NCI-H1417 (cell line): ENCODE data around the gene FOXD4L3.
"Not testable (repeated sequence)": the region's sequence is repeated elsewhere in the genome, so short reads cannot be mapped to it uniquely, and the experiment has no call there.

Source experiments
- DNase-seq, 3 experiments: peaks; one replicate each; lab custom pipeline; 2025; lab: John Stamatoyannopoulos, UW

FOXD4L3 gene

DNA sequence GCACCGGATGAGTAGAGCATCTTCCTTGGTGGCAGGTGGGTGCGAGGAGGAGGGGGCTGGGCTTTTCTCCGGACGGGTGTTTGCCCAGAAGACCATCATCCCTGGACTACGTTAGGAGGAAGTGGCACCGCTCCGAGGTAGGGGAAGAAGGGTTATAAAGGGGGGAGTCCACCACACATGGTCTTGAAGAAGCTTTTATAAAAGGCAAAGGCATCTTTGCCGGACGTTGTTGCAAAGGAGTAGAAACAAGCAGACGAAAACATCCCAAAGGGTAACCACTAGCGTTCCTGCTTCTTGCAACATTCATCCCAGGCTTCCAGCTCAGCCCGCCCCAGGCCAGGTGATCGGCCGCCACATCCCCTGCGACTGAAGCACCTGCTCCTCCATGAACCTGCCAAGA, at the start of gene FOXD4L3:
TSS of gene FOXD4L3 (plus strand) at position 301 of the 400 bp plus-strand sequence. CDS start at position 386, 85 bp downstream.
- DNase-seq: not testable (repeated sequence)

DNA sequence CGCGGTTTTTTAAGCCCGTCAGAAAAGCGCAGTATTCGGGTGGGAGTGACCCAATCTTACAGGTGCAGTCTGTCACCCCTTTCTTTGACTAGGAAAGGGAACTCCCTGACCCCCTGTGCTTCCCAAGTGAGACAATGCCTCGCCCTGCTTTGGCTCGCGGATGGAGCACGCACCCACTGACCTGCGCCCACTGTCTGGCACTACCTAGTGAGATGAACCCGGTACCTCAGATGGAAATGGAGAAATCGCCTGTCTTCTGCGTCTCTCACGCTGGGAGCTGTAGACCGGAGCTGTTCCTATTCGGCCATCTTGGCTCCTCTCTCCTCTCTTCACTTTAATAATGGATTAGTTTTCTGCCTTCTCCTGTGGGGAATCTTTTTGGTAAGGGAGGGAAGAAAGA, 21.6 kb upstream of the FOXD4L3 start:
- not testable (repeated sequence) for DNase-seq

DNA sequence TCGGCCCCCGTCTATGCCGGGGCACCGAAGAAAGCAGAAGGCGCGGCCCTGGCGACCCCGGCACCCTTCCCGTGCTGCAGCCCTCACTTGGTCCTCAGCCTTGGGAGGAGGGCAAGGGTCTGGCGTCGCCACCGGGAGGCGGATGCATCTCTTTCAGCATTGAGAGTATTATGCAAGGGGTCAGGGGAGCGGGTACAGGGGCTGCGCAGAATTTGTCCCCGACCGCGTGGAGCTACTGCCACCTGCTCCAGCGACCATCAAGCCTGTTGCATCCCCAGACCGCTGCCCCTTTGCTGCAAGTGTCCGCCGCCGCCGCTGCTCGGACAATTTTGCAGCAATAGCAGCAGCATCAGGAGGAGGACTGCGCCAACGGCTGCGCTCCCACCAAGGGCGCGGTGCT, 1.1 kb downstream of the FOXD4L3 start:
- not testable (repeated sequence) for DNase-seq

DNA sequence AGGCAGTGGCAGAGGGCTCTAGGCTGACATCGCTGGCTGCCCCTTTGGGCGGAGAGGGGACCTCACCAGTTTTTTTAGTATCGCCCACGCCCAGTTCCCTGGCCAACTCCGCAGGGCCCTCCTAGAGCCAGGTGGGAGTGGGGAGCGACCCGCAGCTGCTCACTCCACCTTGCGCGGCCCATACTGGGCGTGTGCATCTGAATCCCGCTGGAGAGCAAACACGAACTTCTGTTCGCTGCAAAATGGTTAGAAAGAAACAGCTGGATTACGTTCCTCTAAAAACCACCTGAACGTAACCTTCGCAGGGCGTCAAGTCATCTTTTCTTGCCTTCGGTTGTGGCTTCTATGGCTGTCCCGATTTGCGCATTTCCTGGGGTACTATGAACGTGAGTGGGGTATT, 1.5 kb downstream of the FOXD4L3 start:
- not testable (repeated sequence) for DNase-seq

DNA sequence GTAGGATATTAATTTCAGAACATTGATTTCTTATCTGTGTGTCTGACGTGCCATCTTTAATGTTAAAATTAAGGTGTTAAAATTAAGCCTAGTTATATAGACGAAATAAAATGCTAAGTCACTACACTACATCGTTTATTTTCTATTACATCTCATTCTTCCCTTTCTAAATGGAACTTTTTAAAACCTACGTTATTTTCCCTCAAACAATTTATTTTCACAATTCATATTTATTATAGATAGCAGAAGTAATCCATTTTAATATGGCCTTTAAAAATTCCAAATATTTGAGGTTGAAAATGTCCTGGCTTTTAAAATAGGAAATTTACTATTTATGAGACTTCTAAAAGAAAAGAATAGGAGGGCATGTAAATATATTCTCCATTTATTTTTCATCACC, 2.1 kb downstream of the FOXD4L3 start:
- DNase-seq: not testable (repeated sequence)

DNA sequence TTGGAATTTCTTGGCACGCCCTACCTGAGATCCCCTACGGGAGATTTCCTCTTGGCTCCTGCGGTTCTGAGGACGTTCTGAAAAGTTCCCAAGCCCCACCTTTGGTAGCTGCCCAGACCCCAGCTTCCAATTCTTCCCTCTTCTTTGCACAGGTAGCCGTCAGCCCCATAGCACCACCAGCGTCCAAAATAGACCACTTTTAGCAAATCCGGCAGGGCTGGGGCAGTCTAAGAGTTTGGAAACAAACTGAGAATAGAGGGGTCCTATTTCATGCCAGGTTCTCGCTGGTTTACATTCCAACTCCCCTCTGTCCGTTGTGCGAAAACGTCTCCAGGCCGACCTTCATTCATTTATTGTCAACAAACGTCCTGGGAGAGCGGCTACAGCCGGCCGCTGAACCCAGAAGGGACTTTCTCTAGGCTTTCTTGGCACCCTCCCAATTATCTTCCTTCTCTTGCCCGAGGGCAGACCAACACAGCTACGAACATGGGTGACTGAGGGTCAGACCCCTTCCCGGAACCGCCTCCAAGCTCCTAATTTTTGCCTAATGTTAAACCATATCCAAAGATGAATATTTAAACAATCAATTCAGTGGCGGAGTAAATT, 3.1 kb downstream of the FOXD4L3 start:
- DNase-seq: not testable (repeated sequence)

DNA sequence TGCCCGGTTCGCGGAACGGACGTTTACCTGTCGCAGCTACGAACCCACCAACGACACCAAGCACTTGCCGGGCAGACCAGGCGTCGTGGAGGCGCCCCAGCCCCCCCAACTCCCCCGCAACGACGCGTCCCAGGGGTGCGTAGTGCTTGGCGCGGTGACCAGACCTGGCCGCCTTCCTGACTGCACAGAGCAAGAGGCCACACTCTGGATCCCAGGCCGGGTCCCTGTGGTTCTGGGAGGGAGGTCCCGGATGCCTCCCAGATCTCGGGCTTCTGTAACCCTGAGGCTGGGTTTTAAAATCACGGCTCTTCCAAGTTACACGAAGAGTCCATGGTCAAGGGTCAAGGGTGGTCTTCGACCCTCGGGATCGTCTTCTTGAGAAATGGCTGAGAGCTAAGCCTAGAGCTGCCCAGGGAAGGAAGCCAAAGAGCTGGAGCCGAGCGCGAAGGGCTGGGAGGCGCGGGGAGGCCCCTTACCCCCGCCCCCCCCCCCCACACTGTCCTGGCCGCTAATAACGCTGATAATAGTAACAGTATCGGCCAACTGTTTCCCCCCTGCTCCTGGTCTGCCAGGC, 3.8 kb downstream of the FOXD4L3 start:
- DNase-seq: not testable (repeated sequence)

DNA sequence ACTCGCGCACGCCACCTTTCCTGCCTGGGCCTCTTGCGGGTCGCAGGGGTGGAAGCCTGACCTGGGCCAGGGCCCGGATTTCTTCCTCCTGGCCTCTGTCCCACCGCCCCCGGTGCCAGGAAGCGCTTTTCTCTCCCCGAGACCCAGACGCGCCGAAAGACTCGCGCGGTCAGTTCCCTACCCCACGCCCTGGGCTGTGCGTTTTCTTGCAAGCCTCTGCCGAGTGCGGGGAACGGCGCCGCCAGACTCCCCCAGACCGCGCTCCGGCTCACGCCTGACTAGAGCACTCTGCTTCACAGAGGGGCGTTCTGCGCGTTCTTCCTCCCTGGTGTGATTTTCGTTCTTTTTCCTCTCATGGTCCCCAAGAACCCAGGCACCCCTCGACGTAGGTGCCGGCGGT, 4.5 kb downstream of the FOXD4L3 start:
- not testable (repeated sequence) for DNase-seq

DNA sequence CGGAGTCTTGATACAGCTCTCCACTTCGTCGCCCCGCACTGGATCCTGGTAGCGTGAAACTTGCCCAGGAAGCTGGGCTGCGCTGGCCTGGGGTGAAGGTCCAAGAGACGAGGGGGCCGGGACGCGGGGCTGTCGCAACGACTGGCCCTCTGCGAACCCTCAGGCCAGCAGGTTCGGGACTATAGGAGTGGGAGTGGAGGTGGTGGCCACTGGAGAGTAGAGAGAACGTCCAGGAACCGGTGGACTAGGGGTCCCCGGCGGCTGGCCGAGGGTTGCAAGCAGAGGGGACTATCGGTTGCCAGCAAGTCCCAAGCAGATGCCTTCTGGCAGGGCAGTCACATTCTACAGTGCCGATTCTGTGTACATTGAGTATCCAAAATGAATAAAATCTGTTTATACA, 5.0 kb downstream of the FOXD4L3 start:
- not testable (repeated sequence) for DNase-seq

DNA sequence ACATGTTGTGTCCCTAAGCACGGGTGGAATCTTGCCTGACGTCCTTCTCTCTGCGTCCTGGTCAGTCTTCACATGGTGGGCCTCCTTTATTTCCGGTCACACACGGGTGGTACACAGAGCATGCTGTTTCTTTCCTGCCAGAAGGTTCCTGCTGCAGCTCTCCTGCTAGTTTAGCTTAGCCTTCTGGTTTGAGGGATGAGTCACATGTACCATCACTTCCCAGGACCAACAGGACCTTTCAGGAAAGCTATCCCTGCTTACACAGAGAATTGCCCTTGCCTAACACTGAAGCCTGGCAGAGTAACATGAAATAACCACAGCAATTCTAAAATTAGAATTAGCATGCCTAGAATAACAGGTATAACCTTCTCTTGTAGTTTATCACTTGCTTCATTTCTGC, 8.5 kb downstream of the FOXD4L3 start:
- DNase-seq: not testable (repeated sequence)

DNA sequence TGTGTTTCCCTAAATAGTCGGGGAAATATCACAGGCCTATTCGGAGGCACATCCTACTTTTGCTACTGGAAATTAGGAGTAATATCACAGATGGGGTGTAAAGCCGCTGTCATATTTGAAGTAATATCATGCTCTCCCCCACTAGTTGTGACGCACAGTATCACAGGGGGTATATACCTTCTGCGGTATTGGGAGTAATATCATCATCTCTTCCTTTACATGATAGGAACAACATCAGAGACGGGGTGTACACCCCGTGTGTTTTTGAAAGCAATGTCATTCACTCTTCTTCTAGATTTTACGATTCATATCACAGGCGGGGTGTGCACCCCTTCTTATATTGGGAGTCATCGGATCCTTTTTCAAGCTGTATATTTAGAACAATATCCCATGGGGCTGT, 15.5 kb downstream of the FOXD4L3 start:
- DNase-seq: not testable (repeated sequence)

DNA sequence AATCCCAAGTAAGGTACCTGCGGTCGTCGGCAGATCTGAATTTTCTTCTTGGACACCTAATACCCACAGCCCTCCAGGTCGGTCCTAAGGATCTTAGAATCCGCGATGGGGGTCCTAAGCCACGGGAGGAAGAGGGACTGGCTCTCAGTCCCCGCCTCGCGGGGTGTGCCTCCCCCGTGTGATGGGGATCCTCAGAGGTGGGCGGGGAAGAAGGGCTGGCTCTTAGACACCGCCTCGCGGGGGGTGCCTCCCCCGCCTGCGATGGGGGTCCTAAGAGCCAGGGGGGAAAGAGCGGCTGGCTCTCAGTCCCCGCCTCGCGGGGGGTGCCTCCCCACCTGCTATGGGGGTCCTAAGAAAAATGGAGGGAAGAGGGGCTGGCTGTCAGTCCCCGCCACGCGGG, 21.1 kb downstream of the FOXD4L3 start:
- not testable (repeated sequence) for DNase-seq

DNA sequence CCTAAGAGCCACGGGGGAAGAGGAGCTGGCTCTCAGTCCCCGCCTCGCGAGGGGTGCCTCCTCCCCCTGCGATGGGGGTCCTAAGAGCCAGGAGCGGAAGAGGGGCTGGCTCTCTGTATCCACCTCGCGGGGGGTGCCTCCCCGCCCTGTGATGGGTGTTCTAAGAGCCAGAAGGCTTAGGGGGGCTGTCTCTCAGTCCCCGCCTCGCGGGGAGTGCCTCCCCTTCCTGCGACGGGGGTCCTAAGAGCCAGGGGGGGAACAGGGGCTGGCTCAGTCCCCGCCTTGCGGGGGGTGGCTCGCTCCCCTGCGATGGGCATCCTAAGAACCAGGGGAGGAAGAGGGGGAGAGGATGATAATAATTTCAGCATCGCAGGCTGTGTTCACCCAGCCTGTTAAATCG, 21.9 kb downstream of the FOXD4L3 start:
- DNase-seq: not testable (repeated sequence)

DNA sequence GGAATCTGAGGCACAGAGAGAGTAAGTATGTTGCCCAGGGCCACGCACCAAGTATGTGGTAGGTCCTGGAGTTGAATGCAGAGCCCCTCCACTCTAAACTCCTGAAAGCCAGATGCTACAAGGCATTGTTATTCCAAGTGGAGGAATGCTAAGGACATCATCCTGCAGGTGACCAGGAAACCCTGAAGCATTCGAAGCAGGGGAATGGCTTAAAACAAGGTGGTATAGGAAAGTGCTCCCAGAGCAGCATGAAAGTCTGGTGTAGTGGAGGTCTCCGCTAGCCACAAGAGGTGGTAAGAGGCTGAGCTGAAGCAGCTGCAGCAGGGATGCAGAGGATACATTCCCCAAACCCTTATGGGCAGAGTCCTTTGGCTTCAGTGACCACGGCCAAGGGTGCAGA, 26.4 kb downstream of the FOXD4L3 start:
- not testable (repeated sequence) for DNase-seq

DNA sequence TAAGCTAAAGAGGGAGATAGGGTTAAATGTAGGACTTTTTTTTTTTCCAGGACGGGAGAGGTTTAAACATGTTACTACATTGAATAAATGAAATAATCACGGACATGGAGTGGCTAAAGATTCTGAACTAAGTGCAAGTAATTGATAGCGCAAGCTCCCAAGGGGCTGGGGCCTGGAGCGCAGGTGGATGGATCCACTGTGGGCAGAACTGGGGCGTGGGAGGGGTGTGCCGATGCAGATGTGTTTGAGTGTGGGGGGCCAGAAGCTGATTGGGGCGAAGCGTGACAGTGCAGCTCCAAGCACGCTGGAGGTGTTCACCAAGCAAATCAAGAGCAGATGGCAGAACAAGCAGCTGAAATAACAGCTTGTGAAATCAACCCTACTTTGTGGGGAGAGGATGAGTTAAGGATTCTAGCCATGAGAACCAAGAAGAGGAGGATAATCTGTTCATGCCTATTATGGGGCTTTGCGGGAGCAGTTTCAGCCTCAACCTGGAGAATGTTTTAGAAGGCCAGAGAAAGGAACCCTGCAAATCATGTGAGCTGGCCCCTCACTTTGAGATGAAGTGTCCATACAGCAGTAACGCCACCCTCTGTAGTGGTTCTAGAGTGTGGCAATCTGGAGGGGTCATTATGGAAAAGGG, 28.0 kb downstream of the FOXD4L3 start:
- DNase-seq: not testable (repeated sequence)

DNA sequence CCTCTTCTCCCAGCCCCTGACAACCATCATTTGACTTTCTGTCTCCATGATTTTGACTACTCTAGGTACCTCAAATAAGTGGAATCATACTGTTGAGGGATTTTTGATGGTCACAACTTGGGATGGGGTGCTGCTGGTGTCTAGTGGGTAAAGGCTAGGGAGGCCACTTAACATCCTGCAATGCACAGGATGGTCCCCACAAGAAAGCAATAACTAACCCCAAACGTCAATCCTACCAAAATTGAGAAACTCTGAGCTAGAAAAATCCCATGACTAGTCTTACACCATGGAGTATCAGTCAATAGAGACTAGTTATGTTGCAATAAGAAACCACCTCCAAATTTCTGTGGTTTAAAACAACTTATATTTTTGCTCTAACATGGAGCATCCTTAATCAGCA, 29.5 kb downstream of the FOXD4L3 start:
- not testable (repeated sequence) for DNase-seq

DNA sequence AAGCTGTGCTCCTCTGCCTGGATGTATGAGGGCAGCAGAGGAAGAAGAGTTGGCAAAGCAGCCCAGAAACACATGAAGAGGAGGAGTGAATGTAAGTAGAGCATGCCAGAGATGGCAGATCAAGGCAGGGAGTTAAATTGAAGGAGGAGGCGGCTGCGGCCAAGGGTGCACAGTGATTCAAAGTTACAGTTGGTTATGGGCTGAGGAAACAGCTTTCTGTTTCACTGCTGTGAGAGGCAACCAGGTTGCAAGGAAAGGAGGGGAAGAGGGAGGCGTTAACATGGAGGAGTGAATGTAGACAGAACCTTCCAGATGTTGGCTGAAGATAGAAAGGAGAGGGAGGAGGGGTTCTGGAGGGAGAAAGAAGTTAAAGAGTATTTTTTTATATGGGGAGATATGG, 33.3 kb downstream of the FOXD4L3 start:
- DNase-seq: not testable (repeated sequence)

DNA sequence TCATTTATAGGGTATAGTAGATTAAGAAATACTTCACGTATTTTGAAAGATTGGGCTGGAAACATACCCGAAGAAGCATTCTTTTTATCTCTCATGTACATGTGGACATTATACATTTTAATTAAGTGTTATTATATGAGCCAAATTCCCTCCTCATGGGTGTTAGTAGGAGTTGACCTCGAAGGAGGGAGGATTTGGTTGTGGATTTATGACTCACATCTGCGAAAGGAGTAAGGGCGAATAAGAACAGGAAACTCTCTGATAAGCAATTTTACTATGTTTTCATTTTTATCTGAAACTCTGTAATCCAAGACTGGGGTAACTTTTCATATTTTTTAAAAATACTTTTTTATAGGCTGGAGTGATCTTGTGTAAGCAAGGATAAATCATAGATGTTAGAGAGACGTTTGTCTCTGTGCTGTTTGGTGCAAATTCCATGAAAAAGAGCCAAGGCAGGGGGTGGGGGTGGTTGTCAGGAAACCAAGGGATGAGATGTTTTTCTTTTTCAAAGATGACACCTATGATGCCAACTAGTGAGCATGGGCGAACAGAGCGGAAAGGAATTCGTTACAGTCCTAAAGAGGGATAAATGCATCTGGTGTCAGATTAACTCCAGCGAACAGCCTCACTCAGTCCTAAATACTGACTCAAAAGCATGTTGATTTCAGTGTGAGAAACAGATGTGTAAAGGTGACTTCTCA, 34.1 kb downstream of the FOXD4L3 start:
- not testable (repeated sequence) for DNase-seq

DNA sequence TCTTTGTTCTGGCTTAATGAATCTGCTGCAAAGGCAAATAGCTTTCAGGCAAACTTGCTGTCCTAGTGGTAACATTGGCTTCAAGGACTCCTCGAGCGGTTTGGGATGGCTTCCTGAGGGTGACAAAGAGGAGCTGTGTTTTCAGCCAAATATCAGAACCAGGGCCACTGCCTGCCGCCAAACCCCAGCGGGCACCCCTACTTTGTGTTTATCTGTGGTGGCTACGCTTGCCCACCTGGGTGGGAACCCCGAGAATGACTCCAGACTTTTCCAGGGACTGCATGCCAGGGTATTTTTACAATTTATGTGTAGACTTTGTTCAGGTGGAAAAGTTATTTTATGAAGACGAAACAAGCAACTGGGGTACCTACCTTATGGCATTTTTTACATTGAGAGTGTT, 35.3 kb downstream of the FOXD4L3 start:
- not testable (repeated sequence) for DNase-seq

DNA sequence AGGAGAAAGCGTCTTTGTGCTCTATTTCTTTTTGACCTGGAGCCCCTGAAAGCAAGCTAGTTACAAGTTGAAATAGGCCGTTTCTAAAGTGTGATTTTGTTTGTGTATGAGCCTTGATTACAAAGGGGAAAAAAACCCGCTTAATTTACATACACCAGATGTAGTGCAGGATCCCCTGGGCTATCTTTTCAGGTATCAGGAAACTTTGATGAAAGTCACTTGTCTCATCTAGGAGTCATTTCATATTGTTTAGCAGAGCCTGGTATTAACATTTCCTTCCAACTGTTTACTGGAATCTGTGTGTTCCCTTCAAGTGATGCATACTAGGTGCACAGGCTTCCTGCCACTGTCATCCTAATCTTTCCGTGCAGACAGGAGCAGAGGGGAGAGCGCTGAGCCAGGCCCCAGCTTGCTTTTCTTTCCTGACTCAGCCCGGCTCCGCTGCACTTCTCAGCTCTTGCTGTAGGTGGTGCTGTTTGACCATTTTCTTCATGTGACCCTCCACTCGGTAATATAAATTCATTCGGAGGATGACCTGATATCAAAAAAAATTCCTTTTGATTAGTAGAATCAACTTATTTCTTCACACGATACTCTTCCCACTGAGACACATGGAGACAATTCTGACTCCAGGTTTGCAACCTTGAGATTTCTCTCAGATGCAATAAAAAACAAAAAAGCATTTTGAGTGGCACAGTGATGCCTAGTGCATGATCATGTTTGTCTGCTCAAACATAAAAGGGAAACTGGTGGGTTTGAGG, 39.8 kb downstream of the FOXD4L3 start:
- not testable (repeated sequence) for DNase-seq

DNA sequence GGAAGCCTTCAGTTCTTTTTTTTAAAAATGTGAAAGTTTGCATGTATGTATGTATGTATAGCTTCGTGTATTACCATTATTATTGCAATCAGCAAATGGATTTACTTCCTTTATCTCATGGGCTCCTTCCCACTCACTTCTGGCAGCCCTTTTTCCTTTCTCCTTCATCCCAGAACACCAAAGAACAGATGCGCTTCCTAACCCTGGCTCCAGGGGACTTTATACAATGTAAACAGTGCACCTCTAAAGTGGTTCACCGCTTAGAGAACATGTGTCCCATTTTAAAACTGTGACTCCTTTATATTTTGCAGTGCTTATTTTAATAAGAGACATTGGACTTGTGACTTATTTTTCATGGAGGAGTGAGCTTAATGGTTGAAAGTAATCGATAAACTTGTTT, 40.6 kb downstream of the FOXD4L3 start:
- DNase-seq: not testable (repeated sequence)

DNA sequence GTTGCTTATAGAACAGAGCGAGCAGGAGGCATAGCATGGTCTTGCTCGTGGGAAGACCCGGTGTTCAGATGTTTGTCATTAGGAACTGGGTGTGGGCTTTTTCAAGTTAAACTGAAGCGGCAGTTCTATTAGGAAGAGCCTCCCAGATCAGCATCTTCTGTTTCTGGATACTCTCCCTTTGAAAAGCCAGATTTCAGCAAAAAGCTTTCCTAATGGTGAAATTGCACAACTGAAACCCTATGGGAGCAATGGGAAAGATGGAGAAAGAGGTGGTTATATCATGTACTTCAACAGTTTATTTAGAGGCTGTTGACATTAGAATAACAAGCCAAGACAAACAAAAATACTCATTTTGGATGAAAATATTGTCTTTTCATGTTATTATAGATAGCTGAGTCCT, 41.3 kb downstream of the FOXD4L3 start:
- DNase-seq: not testable (repeated sequence)
